Neural progenitor cell (in vitro differentiated cells): Measurements from ENCODE around the gene HNRNPD. TPM values are rescaled to one million over a fixed set of nuclear protein-coding genes. Genes with fewer than 3 reads are reported as not detected.
"Not testable (repeated sequence)": the region's sequence is repeated elsewhere in the genome, so short reads cannot be mapped to it uniquely, and the experiment has no call there.

Experiments used
- DNase-seq: peaks from one replicate; pipeline ENCODE4 v3.0.0-alpha.2; 2016; ENCODE audit warnings: low spot score
- H2AFZ ChIP-seq: fragments of 200-600 bp; sonication (generic); replicated peaks from 2 replicates; pipeline ENCODE4 v1.6.1; 2016; ENCODE audit warnings: antibody characterized with exemption
- H3F3A ChIP-seq: fragments of 200-600 bp; sonication (generic); 2 replicates; pipeline ENCODE4 v1.6.1; 2016; ENCODE audit warnings: antibody characterized with exemption, low read depth
- H3K27ac ChIP-seq: fragments of 200-600 bp; sonication (generic); 2 replicates; pipeline ENCODE4 v1.5.1; 2016; ENCODE audit warnings: mild to moderate bottlenecking
- H3K27me3 ChIP-seq: fragments of 200-600 bp; sonication (generic); 2 replicates; pipeline ENCODE4 v1.6.1; 2016; ENCODE audit warnings: mild to moderate bottlenecking, moderate library complexity
- H3K36me3 ChIP-seq: fragments of 200-600 bp; sonication (generic); 2 replicates; pipeline ENCODE4 v1.5.1; 2016
- H3K4me1 ChIP-seq: fragments of 200-600 bp; sonication (generic); 2 replicates; pipeline ENCODE4 v1.6.1; 2016; ENCODE audit warnings: mixed run types
- H3K4me2 ChIP-seq: fragments of 200-600 bp; sonication (generic); 2 replicates; pipeline ENCODE4 v1.6.1; 2016
- H3K4me3 ChIP-seq: fragments of 200-600 bp; sonication (generic); 2 replicates; pipeline ENCODE4 v1.5.1; 2016
- H3K79me2 ChIP-seq: fragments of 200-600 bp; sonication (generic); 2 replicates; pipeline ENCODE4 v1.6.1; 2016; ENCODE audit warnings: low read depth
- H3K9ac ChIP-seq: fragments of 200-600 bp; sonication (generic); 2 replicates; pipeline ENCODE4 v1.6.1; 2016
- H3K9me3 ChIP-seq: fragments of 200-600 bp; sonication (generic); 2 replicates; pipeline ENCODE4 v1.5.1; 2016; ENCODE audit warnings: low read depth
- H4K20me1 ChIP-seq: fragments of 200-600 bp; sonication (generic); 2 replicates; pipeline ENCODE4 v1.6.1; 2016; ENCODE audit warnings: low read depth
- H3K27ac Mint-ChIP-seq: 3 replicates; pipeline ENCODE4 v1.8.0; 2021; ENCODE audit warnings: mixed read lengths
- H3K27me3 Mint-ChIP-seq: 2 replicates; pipeline ENCODE4 v1.8.0; 2022; ENCODE audit warnings: low read depth, mild to moderate bottlenecking, inconsistent platforms, moderate library complexity, mixed read lengths; ENCODE audit not compliant: insufficient read depth
- H3K36me3 Mint-ChIP-seq: 3 replicates; pipeline ENCODE4 v1.8.0; 2021; ENCODE audit warnings: mixed read lengths
- H3K4me1 Mint-ChIP-seq: 3 replicates; pipeline ENCODE4 v1.8.0; 2021; ENCODE audit warnings: mixed read lengths
- H3K4me3 Mint-ChIP-seq: 3 replicates; pipeline ENCODE4 v1.8.0; 2021; ENCODE audit warnings: mild to moderate bottlenecking, moderate library complexity, mixed read lengths
- H3K9me3 Mint-ChIP-seq: 3 replicates; pipeline ENCODE4 v1.8.0; 2020; ENCODE audit warnings: mixed read lengths
- EZH2 ChIP-seq: fragments of 200-600 bp; sonication (generic); IDR thresholded peaks from 2 replicates; pipeline ENCODE4 v1.6.1; 2017; ENCODE audit warnings: antibody characterized with exemption, mild to moderate bottlenecking, moderate library complexity
- EZH2phosphoT487 ChIP-seq: fragments of 200-600 bp; sonication (generic); IDR thresholded peaks from 2 replicates; pipeline ENCODE4 v1.6.1; 2017; ENCODE audit warnings: antibody characterized with exemption
- small RNA-seq: library from RNA; depleted of rRNA; stranded (forward); fragments of <200 nt; gene quantifications from one replicate; pipeline ENCODE3, GENCODE V24; 2015
- total RNA-seq: library from RNA; depleted of rRNA; stranded (reverse); fragments of >200 nt; gene quantifications from 2 replicates; pipeline ENCODE4 v1.2.3, GENCODE V29; 2015; ENCODE audit warnings: low replicate concordance
- TF ChIP-seq, protein P1 (sequence below): fragments of 200-600 bp; sonication (generic); IDR thresholded peaks from 2 replicates; pipeline ENCODE4 v1.5.1; 2017; ENCODE audit warnings: antibody characterized with exemption, mild to moderate bottlenecking

The HNRNPD gene
- total RNA-seq, 1 donor from 2014 or later: 250 TPM

DNA sequence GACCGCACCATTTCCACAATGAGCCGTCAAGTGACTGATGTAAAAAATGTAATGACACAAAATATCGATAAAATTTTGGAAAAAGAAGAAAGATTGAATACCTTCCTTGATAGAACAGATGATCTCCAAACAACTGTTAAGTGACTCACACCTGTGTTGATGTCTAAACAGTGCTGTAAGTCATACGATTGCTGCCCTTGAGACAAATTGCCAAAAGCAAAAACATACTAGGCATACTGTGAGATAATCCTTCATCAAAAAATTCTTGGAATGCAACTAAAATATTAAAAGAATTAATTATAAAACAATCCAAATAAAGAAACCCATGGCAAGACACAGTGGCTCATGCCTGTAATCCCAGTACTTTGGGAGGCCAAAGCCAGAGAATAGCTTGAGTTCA is 53.4 kb downstream of the HNRNPD start:
- H3K9me3 Mint-ChIP-seq: peaks cover 5% of the 10 kb centered on the region
- H3K27me3 ChIP-seq: no peaks in the 10 kb centered on the region

DNA sequence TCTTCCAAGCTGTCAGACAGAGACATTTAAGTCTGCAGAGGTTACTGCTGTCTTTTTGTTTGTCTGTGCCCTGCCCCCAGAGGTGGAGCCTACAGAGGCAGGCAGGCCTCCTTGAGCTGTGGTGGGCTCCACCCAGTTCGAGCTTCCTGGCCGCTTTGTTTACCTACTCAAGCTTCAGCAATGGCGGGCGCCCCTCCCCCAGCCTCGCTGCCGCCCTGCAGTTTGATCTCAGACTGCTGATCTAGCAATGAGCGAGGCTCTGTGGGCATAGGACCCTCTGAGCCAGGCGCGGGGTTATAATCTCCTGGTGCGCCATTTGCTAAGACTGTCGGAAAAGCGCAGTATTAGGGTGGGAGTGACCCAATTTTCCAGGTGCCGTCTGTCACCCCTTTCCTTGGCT is 70.7 kb downstream of the HNRNPD start:
- not testable (repeated sequence) for H3K27me3 Mint-ChIP-seq, H4K20me1 ChIP-seq, H3K4me3 ChIP-seq, H3K4me1 ChIP-seq, H3K4me3 Mint-ChIP-seq, H3K9me3 ChIP-seq, H3K27ac ChIP-seq, H3K36me3 ChIP-seq, DNase-seq, H3K36me3 Mint-ChIP-seq, H2AFZ ChIP-seq, H3K4me2 ChIP-seq, H3K79me2 ChIP-seq, H3K27ac Mint-ChIP-seq, H3K27me3 ChIP-seq, H3F3A ChIP-seq, H3K4me1 Mint-ChIP-seq, H3K9ac ChIP-seq
- peaks cover 16% of the 10 kb centered on the region for H3K9me3 Mint-ChIP-seq

More for the DNA sequence above, 53.4 kb downstream of the HNRNPD start:
- H2AFZ ChIP-seq: no peak overlapping the region
- no peak overlapping the region for H3K9ac ChIP-seq
- H3K9me3 ChIP-seq: no peaks in the 10 kb centered on the region
- Mint-ChIP-seq H3K27ac (no peak overlapping the region), H3K36me3 (no peaks in the 10 kb centered on the region), H3K4me3 (no peak overlapping the region), H3K4me1 (peaks cover 3% of the 10 kb centered on the region), H3K27me3 (peaks cover 5% of the 10 kb centered on the region)
- no peaks in the 10 kb centered on the region for H3K4me1 ChIP-seq
- no peak overlapping the region for H3K4me2 ChIP-seq
- H3F3A ChIP-seq: no peaks in the 10 kb centered on the region
- no peak for DNase-seq
- H3K79me2 ChIP-seq: no peaks in the 10 kb centered on the region
- TF ChIP-seq EZH2phosphoT487: no peak
- TF ChIP-seq, protein P1, sequence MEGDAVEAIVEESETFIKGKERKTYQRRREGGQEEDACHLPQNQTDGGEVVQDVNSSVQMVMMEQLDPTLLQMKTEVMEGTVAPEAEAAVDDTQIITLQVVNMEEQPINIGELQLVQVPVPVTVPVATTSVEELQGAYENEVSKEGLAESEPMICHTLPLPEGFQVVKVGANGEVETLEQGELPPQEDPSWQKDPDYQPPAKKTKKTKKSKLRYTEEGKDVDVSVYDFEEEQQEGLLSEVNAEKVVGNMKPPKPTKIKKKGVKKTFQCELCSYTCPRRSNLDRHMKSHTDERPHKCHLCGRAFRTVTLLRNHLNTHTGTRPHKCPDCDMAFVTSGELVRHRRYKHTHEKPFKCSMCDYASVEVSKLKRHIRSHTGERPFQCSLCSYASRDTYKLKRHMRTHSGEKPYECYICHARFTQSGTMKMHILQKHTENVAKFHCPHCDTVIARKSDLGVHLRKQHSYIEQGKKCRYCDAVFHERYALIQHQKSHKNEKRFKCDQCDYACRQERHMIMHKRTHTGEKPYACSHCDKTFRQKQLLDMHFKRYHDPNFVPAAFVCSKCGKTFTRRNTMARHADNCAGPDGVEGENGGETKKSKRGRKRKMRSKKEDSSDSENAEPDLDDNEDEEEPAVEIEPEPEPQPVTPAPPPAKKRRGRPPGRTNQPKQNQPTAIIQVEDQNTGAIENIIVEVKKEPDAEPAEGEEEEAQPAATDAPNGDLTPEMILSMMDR: no peak
- TF ChIP-seq EZH2: no peak
- H3K36me3 ChIP-seq: no peaks in the 10 kb centered on the region
- no peak overlapping the region for H3K4me3 ChIP-seq
- H4K20me1 ChIP-seq: no peaks in the 10 kb centered on the region
- no peak overlapping the region for H3K27ac ChIP-seq

Small RNAs within 50 kb of the gene (small RNA-seq; reads per million reads assigned to genes)
- not detected for gene RF00150

Other genes with a start within 250 kb of the HNRNPD start
- 423 and 699 TPM in 2 replicates for gene HNRNPDL, start 56.5 kb upstream of the HNRNPD start, total RNA-seq
- gene ENOPH1, start 56.6 kb upstream of the HNRNPD start, total RNA-seq: 44.6 and 64.4 TPM in 2 replicates
- 3.8 and 5.7 TPM in 2 replicates for gene TMEM150C, start 188.0 kb upstream of the HNRNPD start, total RNA-seq